C4-2B (cell line): Measurements from ENCODE around the gene MTFMT.

Source experiments
- CTCF ChIP-seq: fragments of 450-650 bp; conservative IDR thresholded peaks from 2 replicates; pipeline ENCODE4 v1.5.1; 2017; ENCODE audit warnings: mild to moderate bottlenecking
- ZFX ChIP-seq: fragments of 450-650 bp; IDR thresholded peaks from 2 replicates; pipeline ENCODE4 v1.6.1; 2017

- TF ChIP-seq CTCF (no peak), ZFX (no peak)
Measured at GRCh38 chr15:65072027-65072426, 42.6 kb upstream of the MTFMT start.
